Activated CD8-positive, alpha-beta memory T cell treated with anti-CD3 and anti-CD28 coated beads, Interleukin-2, amount 50 U/mL, for 48 hours (primary cell): ENCODE data around the gene AGT.
"Not testable (repeated sequence)": the region's sequence is repeated elsewhere in the genome, so short reads cannot be mapped to it uniquely, and the experiment has no call there.

Experiments used
- DNase-seq: peaks from one replicate; pipeline ENCODE4 v3.0.0-alpha.2; 2020

Gene AGT

DNA sequence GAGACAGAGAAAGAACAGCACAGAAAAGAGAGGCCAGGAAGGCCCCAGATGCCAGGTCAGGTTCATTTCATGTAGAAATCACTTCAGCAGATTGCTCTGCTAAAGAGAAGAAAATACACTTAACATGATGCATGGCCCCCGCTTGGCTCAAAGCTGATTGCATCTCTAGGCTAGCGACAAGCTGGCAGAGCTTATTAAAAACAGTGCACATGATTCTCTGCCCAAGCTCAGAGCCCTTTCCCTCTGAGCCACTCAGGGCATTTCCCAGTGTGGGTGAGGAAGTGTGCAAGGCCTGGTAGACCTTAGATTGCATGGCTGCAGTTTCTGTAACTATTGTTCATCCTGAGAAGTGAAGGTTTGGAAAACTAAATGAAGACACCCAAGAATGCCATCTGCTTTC, 30.0 kb upstream of the AGT start:
- DNase-seq: no peak

DNA sequence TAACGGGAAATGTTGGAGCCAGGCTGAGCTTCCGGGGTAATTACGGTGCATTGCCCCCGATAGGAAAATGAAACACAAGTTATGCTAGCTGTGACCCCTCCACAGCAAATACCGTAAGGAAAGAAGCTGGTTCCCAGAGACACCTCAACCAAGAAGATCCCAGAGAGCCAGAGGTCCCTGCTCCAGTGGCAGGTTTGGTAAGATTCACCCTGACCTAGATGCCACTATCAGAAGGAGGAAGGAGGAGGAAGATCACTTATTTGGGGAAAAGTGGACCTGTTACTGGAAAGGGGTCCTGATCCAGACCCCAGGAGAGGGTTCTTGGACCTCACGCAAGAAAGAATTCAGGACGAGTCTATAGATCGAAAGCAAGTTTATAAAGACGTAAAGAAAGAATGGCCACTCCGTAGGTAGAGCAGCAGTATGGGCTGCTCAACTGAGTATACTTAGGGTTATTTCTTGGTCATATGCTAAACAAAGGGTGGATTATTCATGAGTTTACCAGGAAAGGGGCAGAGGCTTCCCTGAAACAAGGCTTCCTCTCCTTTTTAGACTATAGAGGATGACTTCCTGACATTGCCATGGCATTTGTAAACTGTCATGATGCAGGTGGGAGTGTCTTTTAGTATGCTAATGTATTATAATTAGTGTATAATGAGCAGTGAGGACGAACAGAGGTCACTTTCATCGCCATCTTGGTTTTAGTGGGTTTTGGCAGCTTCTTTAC, 25.8 kb upstream of the AGT start:
- no peak for DNase-seq

DNA sequence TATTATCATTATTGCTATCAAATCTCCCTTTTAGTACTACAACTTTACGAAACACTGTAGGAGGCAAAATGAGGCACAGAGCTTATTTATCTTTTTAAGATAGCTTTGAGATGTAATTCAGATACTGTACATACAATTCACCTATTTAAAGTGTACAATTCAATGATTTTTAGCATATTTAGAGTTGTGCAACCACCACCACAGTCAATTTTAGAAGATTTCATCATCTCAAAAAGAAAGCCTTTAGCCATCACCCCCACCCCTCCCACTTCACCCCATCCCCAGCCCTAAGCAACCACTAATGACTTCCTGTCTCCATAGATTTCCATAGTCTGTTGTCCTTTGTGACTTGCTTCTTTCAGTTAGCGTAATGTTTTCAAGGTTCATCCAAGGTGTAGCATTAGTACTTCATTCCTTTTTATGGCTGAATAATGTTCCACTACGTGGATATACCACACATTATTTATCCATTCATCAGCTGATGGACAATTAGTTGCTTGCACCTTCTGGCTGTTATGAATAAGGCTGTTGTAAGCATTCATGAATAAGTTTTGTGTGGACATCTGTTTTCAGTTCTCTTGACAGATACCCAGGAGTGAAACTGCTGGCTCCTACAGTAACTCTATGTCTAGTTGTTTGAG, 23.8 kb upstream of the AGT start:
- no peak for DNase-seq

DNA sequence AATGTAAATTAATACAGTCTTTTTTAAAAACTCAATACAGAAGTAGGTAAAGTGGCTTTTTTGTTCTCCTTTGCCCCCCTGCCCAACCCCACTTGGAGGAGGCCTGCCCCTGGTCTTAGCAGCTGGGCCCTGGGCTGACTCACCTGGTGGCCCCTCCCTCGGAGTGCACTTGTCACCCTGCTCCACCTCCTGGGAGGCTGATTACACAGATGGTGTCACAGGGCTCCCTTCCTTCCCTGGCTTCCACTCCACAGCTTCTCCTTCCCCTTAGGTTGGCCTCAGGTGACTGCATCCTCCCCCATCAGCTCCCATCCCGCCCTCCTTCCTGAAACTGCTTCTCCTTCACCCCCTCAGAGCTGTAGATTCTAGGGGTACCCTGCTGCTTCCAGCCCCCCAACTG, 21.5 kb upstream of the AGT start:
- DNase-seq: no peak

DNA sequence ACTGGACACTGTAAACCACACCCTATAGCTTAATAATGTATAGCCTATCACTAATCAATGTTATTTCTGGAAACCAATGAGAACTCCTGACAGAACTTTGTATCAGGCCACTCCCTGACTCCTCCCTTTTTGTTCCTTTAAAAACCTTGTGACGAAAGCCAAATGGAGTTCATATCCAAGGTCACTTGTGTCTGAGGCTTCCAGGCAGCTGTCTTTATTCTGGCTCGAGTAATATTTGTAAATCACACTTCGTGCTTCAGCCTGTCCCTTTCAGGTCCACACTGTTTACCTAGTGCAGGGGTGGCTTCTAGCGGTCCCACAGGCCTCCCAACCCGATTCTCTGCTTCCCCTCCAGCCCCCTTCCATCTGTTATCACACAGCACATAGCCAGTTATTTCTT, 17.1 kb upstream of the AGT start:
- DNase-seq: no peak

DNA sequence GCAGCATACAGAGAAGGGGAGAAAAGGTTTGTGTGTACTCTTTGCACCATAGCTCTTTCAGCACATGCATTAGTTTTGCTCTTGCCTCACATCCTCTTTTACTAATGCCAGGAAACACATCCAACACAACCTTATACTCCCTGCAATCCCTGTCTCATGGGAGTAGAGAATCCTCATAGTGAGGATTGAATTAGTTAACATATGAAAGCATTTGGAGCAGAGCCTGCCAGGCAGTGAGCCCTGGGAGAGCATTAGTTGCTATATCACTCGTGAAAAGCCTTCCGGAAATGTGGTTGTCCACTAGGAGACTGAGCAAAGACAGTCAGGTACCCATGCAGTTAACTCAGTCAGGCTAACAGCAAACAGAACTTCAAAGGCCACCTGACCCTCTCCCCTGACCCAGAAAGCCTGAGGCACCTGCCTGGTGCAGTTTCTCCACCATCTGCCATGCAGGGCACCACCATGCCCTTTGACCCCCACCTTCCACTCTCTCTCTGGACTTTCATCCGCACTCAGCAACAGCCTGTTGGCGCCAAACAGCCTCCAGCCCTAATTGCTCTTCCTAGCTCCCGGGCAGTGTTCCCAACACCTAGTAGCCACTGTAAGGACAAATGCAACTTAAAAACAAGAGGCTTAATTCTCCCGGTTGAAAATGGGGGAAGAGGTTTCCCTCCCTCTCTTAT, 14.9 kb upstream of the AGT start:
- DNase-seq: no peak

DNA sequence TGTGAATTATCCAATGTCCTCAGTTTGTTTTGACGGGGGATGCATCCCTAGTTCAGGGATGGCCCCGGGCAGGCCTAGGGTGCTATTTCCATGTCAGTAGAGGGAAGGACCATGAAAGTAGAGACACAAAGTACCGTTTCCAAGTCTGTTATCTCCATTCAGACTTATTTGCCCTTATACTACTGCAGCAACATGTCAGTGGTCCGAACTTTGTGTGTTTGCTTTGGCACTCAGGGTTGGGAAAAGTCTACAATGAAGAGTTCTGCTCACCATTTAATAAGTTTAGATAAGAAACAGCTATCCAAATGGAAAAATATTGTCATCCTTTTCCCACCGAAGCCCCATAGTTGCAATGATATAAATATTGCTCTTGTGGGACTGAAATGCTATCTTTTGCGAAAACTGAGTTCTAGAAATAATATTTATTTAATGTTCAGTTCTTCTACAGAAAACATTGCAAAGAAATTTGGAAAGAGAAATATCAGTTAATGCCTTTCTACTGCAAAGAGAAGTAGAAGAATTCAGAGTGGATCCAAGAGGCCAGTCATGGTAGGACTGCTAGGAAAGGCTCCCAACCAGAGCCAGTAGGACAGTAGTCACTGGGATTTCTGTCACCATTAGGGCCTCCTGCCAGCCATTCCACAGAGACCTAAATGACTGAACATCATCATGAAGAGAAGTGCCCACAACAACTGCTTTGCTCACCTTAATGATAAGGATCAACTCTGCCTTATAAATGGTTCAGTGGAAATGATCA, 11.5 kb upstream of the AGT start:
- DNase-seq: no peak

DNA sequence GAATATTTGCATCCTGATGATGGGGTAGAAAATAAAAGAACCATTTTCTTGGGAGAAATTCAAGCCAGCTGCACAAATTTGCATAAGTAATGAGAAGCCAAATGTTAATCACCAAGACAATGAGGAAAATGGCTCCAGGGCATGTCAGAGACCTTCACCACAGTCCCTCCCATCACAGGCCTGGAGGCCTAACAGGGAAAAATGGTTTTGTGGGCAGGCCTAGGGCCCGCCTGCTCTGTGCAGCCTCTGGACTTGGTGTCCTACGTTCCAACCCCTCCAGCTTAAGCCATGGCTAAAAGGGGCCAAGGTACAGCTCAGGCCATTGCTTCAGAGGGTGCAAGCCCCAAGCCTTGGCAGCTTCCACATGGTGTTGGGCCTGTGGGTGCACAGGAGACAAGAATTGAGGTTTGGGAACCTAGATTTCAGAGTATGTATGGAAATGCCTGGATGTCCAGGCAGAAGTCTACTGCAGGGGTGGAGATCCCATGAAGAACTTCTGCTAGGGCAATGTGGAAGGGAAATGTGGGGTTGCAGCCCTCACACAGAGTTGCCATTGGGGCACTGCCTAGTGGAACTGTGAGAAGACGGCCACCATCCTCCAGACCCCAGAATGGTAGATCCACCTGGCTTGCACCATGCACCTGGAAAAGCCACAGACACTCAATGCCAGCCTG, 8.1 kb upstream of the AGT start:
- DNase-seq: not testable (repeated sequence)

DNA sequence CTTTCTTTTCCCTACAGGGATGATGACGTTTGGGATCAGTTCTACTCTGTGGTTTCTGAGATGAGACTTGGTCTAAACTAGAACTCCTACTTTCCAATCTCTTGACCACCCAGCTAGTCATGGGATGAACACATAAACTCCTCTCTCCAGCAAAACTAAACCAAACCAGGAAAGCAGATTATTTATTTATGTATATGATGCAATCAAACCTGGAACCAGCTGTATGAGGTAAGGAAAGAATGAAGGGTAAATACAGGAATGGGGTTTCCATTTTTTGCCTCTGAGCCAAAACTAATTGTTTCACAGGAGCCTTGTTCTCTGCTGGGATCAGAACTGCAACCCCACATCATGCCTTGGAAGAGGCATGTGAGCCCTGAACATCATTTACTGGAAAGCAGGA, 3.3 kb upstream of the AGT start:
- DNase-seq: no peak

DNA sequence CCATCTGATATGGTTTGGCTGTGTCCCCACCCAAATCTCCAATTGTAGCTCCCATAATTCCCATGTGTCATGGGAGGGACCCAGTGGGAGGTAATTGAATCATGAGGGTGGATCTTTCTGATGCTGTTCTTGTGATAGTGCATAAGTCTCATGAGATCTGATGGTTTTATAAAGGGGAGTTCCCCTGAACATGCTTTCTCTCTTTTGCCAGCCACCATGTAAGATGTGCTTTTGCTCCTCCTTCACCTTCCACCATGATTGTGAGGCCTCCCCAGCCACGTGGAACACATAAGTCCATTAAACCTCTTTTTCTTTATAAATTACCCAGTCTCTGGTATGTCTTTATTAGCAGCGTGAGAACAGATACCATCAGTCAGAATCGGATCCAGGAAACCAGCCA, 2.5 kb upstream of the AGT start:
- not testable (repeated sequence) for DNase-seq

DNA sequence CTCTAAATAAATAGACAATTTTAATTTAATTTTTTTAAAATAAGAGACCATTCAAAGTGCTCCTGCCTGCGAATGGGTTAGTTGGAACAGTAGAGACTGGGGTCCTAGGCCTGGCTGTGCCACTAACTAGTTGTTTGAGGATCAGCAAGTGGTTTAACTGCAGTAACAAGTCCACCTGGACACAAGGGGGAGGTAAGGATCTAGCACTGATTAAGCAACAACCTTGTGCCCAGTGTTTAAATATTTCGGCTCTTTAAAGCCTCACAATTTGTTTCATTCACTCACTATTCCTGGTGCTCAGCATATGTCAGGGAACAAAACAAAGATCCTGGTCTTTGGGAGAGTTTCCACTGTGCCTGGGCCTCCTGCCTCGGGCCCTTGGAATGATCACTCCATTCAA, 1.6 kb upstream of the AGT start:
- DNase-seq: no peak

DNA sequence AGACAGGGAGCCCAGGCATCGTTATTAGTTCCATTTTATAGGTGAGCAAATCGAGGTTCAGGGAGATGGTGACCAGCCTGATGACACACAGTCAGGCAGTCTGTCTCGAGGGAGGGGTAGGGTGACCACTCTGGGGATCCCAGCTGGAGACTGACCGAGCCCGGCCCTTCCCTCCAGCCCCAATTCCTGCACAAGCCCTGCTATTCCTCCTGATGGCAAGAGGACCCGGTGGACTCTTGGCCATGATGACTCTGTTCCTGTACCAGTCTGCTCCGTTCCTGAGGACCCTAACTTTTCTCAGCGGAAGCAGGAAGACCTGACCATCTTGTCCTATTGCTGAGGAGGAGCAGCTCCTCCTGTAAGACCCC, 391 bp downstream of the AGT start:
- DNase-seq: no peak

DNA sequence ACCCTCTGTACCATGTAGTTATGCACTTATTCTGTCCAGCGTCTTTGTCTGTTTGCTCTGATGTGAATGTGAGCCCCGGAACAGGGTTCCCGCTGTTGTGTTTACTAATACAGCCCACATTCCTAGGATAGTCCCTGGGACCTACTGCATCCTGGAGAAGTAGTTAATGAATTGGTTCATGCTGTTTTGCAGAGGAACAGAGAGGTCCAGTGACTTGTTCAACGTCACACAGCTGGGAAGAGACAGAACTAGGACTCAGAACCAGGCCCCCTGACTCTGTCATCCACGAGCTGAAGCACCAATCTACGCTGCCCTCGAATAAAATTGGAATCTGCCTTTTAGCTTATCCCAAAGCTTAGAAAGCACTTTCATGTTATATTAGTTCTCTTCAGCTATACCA, 784 bp downstream of the AGT start:
- no peak for DNase-seq

DNA sequence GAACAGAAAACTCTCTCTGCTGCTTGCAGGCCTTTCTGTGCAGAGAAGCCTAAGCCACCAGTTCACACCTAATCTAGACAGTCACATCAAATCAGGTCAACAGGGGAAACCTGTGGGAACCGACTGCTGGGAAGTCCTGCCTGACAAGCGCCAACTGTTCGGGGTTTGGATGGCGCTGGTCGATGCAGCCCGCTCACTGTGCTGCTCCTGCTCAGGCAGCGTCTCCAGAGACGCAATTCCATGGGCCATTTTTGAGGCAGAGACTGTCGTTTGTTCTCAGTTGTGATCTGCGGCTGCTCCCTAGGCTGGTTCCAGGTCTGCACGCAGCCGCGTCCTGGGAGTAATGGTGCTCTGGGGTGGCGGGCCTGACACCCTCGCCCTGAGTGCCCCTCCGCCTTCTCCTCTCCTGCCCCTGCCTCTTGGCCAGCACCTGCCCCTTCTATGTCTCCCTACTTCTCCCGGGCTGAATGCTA, 1.4 kb downstream of the AGT start:
- no peak for DNase-seq

DNA sequence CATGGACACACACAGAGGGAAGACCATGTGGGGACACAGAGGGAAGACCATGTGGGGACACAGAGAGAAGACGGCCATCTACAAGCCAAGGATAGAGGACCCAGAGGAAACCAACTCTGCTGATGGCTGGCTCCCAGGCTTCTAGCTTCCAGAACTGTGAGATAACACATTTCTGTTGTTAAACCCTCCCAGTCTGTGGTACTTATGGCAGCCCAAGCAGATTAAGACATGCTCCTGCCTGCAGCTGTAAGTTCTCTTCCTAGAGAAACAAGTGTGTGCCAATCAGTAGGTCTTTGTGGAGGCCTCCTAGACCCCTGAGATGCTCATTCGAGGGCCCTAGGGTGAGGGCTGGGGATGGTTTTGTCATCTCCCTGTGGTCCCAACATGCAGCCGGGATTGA, 2.7 kb downstream of the AGT start:
- DNase-seq: no peak

DNA sequence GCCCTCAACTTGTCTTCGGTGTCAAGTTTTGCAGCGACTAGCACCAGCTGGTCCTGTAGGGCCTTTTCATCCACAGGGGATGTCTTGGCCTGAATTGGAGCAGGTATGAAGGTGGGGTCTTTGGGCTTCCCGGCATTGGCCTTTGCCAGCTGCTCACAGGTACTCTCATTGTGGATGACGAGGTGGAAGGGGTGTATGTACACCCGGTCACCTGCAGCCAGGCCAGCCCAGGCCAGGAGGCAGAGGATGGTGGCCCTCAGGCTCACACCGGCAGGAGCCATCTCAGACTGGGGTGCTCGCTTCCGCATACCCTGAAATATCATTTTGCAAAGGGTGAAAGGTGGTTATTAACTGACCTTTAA, 3.4 kb downstream of the AGT start:
- DNase-seq: no peak

DNA sequence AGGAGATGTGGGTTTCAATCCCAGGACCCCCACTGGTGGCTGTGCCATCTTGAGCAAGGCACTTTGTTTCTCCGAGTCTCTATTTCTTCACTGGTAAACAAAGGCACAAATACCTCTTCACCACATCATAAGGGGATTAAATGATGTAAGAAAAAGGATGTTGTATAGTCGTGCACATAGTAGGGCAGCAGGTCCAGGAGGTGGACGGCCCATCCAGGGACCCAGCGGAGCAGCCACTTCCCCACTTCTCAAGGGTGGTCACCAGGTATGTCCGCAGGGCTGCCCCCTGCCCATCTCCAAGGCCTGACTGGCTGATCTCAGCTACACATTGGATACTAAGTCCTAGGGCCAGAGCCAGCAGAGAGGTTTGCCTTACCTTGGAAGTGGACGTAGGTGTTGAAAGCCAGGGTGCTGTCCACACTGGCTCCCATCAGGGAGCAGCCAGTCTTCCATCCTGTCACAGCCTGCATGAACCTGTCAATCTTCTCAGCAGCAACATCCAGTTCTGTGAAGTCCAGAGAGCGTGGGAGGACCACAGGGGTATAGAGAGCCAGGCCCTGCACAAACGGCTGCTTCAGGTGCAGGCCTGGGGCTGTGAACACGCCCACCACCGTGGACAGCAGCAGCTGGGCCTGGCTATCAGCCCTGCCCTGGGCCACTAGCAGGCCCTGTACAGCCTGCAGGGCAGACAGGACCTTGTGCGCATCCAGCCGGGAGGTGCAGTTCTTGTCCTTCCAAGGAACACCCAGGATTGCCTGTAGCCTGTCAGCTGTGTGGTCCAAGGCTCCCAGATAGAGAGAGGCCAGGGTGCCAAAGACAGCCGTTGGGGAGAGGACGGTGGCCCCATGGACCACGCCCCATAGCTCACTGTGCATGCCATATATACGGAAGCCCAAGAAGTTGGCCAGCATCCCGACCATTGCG, 4.0 kb downstream of the AGT start:
- no peak for DNase-seq

DNA sequence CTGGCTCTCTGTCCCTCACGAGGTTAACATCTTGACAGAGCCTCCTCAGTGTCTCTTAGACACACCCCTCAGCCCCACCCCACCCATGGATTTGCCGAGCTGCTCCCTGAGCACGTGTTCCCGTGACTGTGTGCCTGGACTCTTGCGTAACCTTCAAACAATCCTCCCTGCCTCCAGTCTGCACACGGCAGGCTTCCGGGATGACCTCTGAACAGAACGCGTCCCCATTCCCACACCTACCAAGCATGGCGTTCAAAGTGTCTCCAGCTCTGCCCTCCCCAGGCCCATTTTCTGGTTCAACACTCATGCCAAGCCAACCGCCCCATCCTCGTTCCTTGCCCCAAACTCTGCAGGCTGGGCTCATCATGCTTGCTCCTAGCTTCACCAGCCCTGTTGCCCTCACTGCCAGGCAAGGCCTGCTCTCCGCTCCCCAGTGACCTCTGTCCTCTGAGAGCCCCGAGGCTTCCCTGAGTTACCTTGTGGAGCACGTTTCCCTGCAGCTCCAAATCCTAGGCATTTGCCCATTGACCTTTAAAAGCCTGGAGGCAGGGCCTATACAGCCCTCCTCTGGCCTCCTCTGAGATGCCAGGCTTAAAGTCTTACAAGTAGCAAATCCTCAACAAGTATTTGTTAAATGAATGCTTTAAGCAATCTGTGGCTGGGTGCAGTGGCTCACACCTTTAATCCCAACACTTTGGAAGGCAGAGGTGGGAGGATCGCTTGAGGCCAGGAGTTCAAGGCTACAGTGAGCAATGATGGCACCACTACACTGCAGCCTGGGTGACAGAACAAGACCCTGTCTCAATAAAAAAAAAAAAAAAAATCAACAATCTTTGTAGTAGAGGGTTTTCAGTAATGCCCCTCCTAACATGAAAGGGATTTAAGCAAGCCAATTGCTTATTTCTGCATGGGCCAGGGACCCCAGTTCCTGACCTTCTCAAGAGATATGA, 5.0 kb downstream of the AGT start:
- no peak for DNase-seq

DNA sequence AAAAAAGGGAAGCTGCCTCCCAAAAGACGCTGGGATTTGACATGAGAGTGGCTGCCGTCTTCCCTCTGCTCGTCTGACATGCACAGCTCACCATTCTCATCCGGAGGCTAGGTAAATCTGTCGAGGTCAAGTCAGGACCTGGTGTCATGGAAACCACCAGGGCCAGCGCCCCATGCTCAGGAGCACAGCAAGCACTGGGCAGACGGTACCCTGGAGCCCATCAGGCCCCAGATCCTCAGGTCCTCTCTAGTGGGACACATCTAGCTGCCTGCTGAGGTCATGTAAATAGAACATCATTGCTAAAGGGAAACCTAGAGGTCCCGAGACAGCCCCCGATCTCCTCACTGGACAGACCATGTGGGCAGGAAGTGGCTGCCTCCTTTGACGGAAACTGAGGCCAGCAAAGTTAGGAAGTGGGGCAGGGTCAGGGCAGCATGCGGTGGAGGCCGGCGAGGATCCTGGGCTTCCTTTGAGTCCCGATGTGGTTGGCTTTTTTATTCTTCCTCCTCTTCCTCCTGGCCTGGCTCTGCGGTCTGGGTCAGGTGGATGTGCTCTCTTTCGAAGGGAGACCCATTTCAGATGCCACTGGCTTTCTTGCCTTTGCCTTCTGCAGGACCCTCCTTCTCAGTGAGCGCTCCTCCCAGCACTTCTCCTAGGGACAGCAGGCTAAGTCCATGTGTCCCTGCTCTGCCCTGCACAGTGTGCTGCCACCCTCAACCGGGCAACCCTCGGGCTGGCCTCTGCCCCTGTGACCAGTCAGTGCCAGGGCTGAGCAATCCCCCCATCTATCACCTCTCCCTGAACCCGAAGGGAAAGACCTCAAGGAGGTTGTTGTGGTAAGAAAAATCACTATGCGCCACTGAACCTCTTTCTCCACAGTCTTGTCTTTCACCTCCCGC, 5.9 kb downstream of the AGT start:
- no peak for DNase-seq
